ENCODE data around the gene MED14.

Gene MED14

GRCh38 chrX:40663880-40664630 lies 71.3 kb downstream of the MED14 start:
- TF ChIP-seq CTCF (conservative IDR thresholded peaks at IDR 0.05; ENCODE audit: low read length), result peak; percentile 57
- DNase-seq (ENCODE audit: low read depth), result peak; percentile 70
- H3K4me3 ChIP-seq (ENCODE audit: low read length), result no peak overlapping the region

- no peak for DNase-seq (ENCODE audit: low read depth)
- no peak overlapping the region for H3K4me3 ChIP-seq (ENCODE audit: low read length)
- TF ChIP-seq CTCF (conservative IDR thresholded peaks at IDR 0.05; ENCODE audit: low read length), result no peak
These were observed 72.1 kb downstream of the MED14 start for GRCh38 chrX:40663078-40663740.

DNA sequence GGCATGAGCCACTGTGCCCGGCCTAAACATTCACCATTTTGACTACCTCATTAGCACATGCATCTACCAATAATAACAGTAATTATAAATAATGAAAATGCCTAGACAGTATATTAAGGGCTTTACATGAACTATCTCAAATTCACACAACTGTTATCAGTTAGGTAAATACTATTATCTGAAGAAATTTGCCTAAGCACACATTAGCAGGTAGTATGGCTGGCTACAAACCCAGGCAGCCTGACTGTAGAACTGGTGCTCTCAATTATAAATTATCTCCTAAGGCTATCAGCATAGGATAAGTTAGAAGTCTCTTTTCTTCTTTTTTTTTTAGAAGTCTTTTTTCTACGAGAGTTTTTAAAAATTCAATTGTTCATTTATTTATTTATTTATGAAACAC lies 73.9 kb downstream of the MED14 start:
- no peak for DNase-seq (ENCODE audit: low read depth)
- H3K4me3 ChIP-seq (ENCODE audit: low read length), result no peak overlapping the region
- TF ChIP-seq CTCF (conservative IDR thresholded peaks at IDR 0.05; ENCODE audit: low read length), result no peak

GRCh38 chrX:40660381-40660780 lies 75.0 kb downstream of the MED14 start:
- H3K4me3 ChIP-seq (ENCODE audit: low read length), result no peak overlapping the region
- TF ChIP-seq CTCF (conservative IDR thresholded peaks at IDR 0.05; ENCODE audit: low read length), result no peak
- DNase-seq (ENCODE audit: low read depth), result no peak

- TF ChIP-seq CTCF (conservative IDR thresholded peaks at IDR 0.05; ENCODE audit: low read length), result no peak
- DNase-seq (ENCODE audit: low read depth), result no peak
- H3K4me3 ChIP-seq (ENCODE audit: low read length), result no peak overlapping the region
These were observed 81.8 kb downstream of the MED14 start for GRCh38 chrX:40653535-40653934.

DNA sequence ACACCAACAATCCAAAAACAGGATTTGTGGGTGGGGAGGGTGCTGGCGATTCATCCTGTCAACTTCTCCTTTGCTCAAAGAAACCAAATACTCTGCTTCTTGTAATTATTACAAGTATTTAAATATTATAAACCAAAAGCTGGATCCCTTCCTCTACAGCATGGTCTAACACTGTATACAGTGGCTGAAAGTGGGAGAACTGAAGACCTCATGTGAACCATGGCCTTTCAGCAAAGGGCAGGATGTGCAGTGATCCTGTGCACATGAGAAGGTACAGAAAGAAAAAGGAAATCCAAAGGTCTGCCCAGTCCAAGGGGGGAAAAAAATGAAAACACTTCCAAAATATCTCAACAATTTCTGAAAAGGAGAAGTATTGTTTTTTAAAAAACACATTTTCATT lies 82.7 kb downstream of the MED14 start:
- H3K4me3 ChIP-seq (ENCODE audit: low read length), result no peak overlapping the region
- no peak for DNase-seq (ENCODE audit: low read depth)
- TF ChIP-seq CTCF (conservative IDR thresholded peaks at IDR 0.05; ENCODE audit: low read length), result no peak

Data from AG10803 (cell line).